ENCODE measurements around the gene ALKBH5.

Gene ALKBH5

DNA sequence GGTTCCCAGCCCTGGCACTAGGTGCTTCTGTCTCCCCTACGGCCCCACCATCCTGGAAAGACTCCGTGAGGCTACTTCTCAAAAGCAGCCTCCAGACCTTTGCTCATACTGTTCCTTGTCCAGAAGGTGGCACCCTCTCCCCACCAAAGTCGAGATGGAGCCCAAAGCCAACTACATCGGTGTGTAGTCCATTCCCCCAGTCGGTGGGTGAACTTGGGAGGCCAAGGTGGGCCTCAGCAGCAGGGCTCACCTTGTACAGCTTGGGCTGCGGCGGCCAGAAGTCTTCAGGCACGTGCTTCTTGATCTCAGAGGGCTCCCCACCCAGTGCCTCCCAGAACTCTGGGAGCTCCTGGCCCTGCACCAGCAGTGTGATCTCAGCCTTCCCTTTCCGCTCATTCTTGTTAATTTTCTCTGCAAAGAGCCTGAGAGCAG, 64.7 kb downstream of the ALKBH5 start:
- peak; percentile 11 for DNase-seq

- DNase-seq, result no peak
Measured at GRCh38 chr17:18248811-18249210, 65.2 kb downstream of the ALKBH5 start.

- no peak for DNase-seq
Measured at GRCh38 chr17:18250259-18250658, 66.6 kb downstream of the ALKBH5 start.

GRCh38 chr17:18250708-18251107, 67.1 kb downstream of the ALKBH5 start:
- no peak for DNase-seq

- DNase-seq, result no peak
Measured at GRCh38 chr17:18251204-18251603, 67.6 kb downstream of the ALKBH5 start.

GRCh38 chr17:18252160-18252559, 68.5 kb downstream of the ALKBH5 start:
- no peak for DNase-seq

- DNase-seq, result no peak
Measured at GRCh38 chr17:18253187-18253884, 69.7 kb downstream of the ALKBH5 start.

DNA sequence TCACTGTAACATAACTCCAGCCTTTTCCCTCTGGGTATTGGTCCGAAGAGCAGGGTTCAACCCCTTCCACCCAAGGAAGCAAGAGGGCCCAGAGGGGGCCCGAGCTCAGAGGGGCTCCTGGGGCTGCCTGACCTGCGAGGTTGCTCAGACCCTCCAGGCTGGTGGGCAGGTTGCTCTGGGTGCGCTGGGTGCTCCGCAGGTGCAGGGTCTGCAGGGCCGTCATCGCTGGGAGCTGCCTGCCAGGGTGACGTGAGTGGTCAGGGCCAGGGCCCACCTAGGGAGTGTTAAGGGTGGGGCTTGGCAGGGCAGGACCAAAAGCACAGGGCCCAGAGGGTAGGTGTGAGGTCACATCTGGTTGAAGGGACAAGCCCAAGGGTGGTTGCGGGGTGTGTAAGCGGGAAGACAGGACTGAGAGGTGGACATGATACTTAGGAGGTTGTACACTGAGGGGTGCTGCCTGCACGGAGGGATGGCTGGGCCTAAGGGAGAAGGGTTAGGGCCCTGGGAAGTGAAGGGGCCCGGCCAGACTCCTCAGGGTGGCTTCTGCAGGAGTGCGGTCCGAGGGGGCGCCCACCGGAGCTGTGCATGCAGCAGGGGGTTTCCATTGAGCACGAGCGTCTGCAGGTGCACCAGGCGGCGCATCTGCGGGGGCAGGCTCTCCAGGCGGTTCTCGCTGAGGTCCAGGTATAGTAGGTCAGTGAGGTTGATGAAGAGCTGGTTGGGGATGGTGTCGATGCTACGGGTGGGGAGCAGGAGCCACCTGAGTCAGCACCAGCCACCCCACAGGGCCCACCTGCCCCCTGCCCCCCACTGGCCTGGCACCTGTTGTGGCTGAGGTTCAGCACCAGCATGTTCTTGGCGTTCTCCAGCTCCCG, 70.6 kb downstream of the ALKBH5 start:
- DNase-seq, result no peak

- no peak for DNase-seq
Measured at GRCh38 chr17:18254888-18255649, 71.4 kb downstream of the ALKBH5 start.

- DNase-seq, result no peak
Measured at GRCh38 chr17:18256351-18256750, 72.7 kb downstream of the ALKBH5 start.

- DNase-seq, result no peak
Measured at GRCh38 chr17:18256776-18257175, 73.1 kb downstream of the ALKBH5 start.

- no peak for DNase-seq
Measured at GRCh38 chr17:18257268-18257981, 73.8 kb downstream of the ALKBH5 start.

- no peak for DNase-seq
Measured at GRCh38 chr17:18257982-18258355, 74.3 kb downstream of the ALKBH5 start.

GRCh38 chr17:18258356-18259038, 74.9 kb downstream of the ALKBH5 start, which contains the start of gene FLII:
Gene FLII, minus strand, starts transcription at chr17:18258738. Its CDS starts 48 bp downstream, at chr17:18258690.
- DNase-seq, result no peak
